ENCODE data around the gene CXCR1. TPM values are rescaled to one million over a fixed set of nuclear protein-coding genes. Genes with fewer than 3 reads are reported as not detected.

The CXCR1 gene
- total RNA-seq, 2 experiments from 2014 or later = not detected

DNA sequence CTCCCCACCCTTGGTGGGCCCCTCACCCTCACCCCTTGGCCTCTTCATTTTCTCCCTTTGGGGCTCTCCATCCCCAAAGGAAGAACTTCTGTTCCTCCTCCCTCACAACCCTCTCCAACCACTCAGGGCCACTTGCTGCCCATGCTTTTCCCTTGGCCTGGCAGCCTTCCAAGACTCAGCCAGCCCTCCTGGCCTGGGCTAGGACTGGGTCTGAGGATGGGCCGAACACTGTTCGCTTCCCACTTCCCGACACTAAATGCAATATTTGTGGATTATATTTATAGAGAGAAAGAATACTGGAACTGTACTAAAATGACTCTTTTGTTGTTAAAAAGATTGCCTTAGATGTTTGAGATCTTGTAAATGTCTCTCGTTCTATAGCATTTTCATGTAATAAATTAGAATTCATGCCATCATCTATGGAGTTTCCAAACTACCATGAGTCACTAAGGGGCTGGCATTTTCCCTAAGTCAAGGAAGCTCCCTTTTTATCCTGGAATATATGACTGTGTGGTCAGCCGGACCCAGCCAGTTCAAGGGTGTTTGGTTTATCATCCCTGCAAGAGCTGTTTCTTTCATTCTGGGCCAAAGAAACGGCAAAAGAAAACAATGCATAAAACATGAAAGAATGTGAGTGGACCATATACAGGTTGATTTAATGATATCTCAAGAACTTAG, 37.2 kb downstream of the CXCR1 start:
- intact Hi-C loops (cut with micrococcal nuclease; ENCODE audit: unreplicated experiment) = no loop called here
- Histone ChIP-seq H3K9me3 (ENCODE audit: low read length) (no peaks in the 10 kb centered on the region), H3K9me2 (ENCODE audit: insufficient read depth, low read length) (no peaks in the 10 kb centered on the region), H4K20me1 (ENCODE audit: insufficient read depth, low read length) (no peaks in the 10 kb centered on the region), H3K27ac (ENCODE audit: low read depth, low read length, poor library complexity, severe bottlenecking) (no peak overlapping the region), H2AFZ (ENCODE audit: low read length) (no peak overlapping the region), H3K4me1 (ENCODE audit: insufficient read depth, low read length, poor library complexity, severe bottlenecking) (no peaks in the 10 kb centered on the region), H3K4me3 (ENCODE audit: low read depth, low read length, poor library complexity, severe bottlenecking) (no peak overlapping the region), H3K4me2 (ENCODE audit: low read length) (no peak overlapping the region), H3K36me3 (ENCODE audit: insufficient read depth, low read length) (no peaks in the 10 kb centered on the region), H3K79me2 (ENCODE audit: insufficient read depth, low read depth, low read length) (no peaks in the 10 kb centered on the region)
- ChIA-PET CTCF (ENCODE audit: unreplicated experiment) (no interaction called here), POLR2A (interaction anchor here (0.7 kb wide), 1 partner anchor 124 kb away, joined by 3 read pairs; no protein-coding TSS in a partner anchor)
- TF ChIP-seq, protein P1, sequence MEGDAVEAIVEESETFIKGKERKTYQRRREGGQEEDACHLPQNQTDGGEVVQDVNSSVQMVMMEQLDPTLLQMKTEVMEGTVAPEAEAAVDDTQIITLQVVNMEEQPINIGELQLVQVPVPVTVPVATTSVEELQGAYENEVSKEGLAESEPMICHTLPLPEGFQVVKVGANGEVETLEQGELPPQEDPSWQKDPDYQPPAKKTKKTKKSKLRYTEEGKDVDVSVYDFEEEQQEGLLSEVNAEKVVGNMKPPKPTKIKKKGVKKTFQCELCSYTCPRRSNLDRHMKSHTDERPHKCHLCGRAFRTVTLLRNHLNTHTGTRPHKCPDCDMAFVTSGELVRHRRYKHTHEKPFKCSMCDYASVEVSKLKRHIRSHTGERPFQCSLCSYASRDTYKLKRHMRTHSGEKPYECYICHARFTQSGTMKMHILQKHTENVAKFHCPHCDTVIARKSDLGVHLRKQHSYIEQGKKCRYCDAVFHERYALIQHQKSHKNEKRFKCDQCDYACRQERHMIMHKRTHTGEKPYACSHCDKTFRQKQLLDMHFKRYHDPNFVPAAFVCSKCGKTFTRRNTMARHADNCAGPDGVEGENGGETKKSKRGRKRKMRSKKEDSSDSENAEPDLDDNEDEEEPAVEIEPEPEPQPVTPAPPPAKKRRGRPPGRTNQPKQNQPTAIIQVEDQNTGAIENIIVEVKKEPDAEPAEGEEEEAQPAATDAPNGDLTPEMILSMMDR (conservative IDR thresholded peaks at IDR 0.05; ENCODE audit: low read length) = no peak
- TF ChIP-seq EZH2phosphoT487 (IDR thresholded peaks at IDR 0.05; ENCODE audit: borderline replicate concordance, low read depth, low read length) = no peak
- no peak for DNase-seq (ENCODE audit: low spot score)
- no TSS peak for BruUV-seq (replicated peaks)

- Histone ChIP-seq H3K9me2 (ENCODE audit: insufficient read depth, low read length) (no peaks in the 10 kb centered on the region), H3K4me1 (ENCODE audit: insufficient read depth, low read length, poor library complexity, severe bottlenecking) (no peaks in the 10 kb centered on the region), H4K20me1 (ENCODE audit: insufficient read depth, low read length) (no peaks in the 10 kb centered on the region), H3K9me3 (ENCODE audit: low read length) (no peaks in the 10 kb centered on the region), H3K4me2 (ENCODE audit: low read length) (no peak overlapping the region), H3K36me3 (ENCODE audit: insufficient read depth, low read length) (no peaks in the 10 kb centered on the region), H2AFZ (ENCODE audit: low read length) (no peak overlapping the region), H3K4me3 (ENCODE audit: low read depth, low read length, poor library complexity, severe bottlenecking) (no peak overlapping the region), H3K27ac (ENCODE audit: low read depth, low read length, poor library complexity, severe bottlenecking) (no peak overlapping the region), H3K79me2 (ENCODE audit: insufficient read depth, low read depth, low read length) (no peaks in the 10 kb centered on the region)
- ChIA-PET CTCF (ENCODE audit: unreplicated experiment) (no interaction called here), POLR2A (no interaction called here)
- BruUV-seq (replicated peaks) = no TSS peak
- DNase-seq (ENCODE audit: low spot score) = no peak
- intact Hi-C loops (cut with micrococcal nuclease; ENCODE audit: unreplicated experiment) = no loop called here
- TF ChIP-seq EZH2phosphoT487 (IDR thresholded peaks at IDR 0.05; ENCODE audit: borderline replicate concordance, low read depth, low read length) = no peak
- TF ChIP-seq, protein P1 (conservative IDR thresholded peaks at IDR 0.05; ENCODE audit: low read length) = no peak
These were observed 37.8 kb downstream of the CXCR1 start for GRCh38 chr2:218128781-218129457.

DNA sequence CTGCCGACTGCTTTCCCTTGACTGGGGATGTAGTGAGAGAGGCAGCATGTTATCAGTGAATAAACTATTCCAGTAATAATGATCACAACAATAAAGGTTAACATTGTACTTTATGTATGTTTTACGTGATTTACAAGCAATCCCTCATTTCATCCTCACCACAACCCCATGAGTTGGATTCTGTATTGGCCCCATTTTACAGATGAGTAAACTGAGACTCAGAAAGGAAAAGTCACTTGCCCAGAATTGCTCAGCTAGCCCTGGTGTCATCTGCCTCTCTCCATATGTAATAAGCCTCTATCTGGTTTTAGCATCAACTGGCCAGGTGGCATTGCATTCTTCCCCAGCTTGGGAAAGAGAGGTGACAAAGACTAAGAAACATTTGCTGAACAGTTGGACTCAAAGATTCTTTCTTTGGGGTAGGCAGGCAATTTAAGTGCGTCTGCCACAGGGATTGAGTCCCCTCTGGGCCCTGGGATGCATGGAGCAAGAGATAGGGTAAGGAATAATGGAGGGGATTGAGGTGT, 38.8 kb downstream of the CXCR1 start:
- ChIA-PET POLR2A (no interaction called here), CTCF (ENCODE audit: unreplicated experiment) (no interaction called here)
- Histone ChIP-seq H3K4me1 (ENCODE audit: insufficient read depth, low read length, poor library complexity, severe bottlenecking) (no peaks in the 10 kb centered on the region), H3K27ac (ENCODE audit: low read depth, low read length, poor library complexity, severe bottlenecking) (no peak overlapping the region), H3K36me3 (ENCODE audit: insufficient read depth, low read length) (no peaks in the 10 kb centered on the region), H3K4me3 (ENCODE audit: low read depth, low read length, poor library complexity, severe bottlenecking) (no peak overlapping the region), H3K9me3 (ENCODE audit: low read length) (no peaks in the 10 kb centered on the region), H3K4me2 (ENCODE audit: low read length) (no peak overlapping the region), H2AFZ (ENCODE audit: low read length) (no peak overlapping the region), H3K9me2 (ENCODE audit: insufficient read depth, low read length) (no peaks in the 10 kb centered on the region), H3K79me2 (ENCODE audit: insufficient read depth, low read depth, low read length) (no peaks in the 10 kb centered on the region), H4K20me1 (ENCODE audit: insufficient read depth, low read length) (no peaks in the 10 kb centered on the region)
- intact Hi-C loops (cut with micrococcal nuclease; ENCODE audit: unreplicated experiment) = no loop called here
- DNase-seq (ENCODE audit: low spot score) = no peak
- TF ChIP-seq, protein P1 (conservative IDR thresholded peaks at IDR 0.05; ENCODE audit: low read length) = no peak
- TF ChIP-seq EZH2phosphoT487 (IDR thresholded peaks at IDR 0.05; ENCODE audit: borderline replicate concordance, low read depth, low read length) = no peak
- no TSS peak for BruUV-seq (replicated peaks)
